ENCODE data around the gene PGAP3.
"Not testable (repeated sequence)": the region's sequence is repeated elsewhere in the genome, so short reads cannot be mapped to it uniquely, and the experiment has no call there.

GRCh38 chr17:39711071-39711470, 23.2 kb upstream of the PGAP3 start:
- TF ChIP-seq, protein P1, sequence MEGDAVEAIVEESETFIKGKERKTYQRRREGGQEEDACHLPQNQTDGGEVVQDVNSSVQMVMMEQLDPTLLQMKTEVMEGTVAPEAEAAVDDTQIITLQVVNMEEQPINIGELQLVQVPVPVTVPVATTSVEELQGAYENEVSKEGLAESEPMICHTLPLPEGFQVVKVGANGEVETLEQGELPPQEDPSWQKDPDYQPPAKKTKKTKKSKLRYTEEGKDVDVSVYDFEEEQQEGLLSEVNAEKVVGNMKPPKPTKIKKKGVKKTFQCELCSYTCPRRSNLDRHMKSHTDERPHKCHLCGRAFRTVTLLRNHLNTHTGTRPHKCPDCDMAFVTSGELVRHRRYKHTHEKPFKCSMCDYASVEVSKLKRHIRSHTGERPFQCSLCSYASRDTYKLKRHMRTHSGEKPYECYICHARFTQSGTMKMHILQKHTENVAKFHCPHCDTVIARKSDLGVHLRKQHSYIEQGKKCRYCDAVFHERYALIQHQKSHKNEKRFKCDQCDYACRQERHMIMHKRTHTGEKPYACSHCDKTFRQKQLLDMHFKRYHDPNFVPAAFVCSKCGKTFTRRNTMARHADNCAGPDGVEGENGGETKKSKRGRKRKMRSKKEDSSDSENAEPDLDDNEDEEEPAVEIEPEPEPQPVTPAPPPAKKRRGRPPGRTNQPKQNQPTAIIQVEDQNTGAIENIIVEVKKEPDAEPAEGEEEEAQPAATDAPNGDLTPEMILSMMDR (conservative IDR thresholded peaks at IDR 0.05; ENCODE audit: low read depth, low read length), result not testable (repeated sequence)
- TF ChIP-seq EZH2phosphoT487 (IDR thresholded peaks at IDR 0.05; ENCODE audit: borderline replicate concordance, low read length), result not testable (repeated sequence)

Data from PC-3 (cell line).